GM21515 (cell line): ENCODE data around the gene PLXNB2.
"Not testable (repeated sequence)": the region's sequence is repeated elsewhere in the genome, so short reads cannot be mapped to it uniquely, and the experiment has no call there.

ENCODE experiments used
- ATAC-seq: cut with Tn5 transposase; IDR thresholded peaks from one replicate; pipeline ENCODE4 v1.9.1; 2021; ENCODE audit not compliant: unreplicated experiment

PLXNB2 gene

DNA sequence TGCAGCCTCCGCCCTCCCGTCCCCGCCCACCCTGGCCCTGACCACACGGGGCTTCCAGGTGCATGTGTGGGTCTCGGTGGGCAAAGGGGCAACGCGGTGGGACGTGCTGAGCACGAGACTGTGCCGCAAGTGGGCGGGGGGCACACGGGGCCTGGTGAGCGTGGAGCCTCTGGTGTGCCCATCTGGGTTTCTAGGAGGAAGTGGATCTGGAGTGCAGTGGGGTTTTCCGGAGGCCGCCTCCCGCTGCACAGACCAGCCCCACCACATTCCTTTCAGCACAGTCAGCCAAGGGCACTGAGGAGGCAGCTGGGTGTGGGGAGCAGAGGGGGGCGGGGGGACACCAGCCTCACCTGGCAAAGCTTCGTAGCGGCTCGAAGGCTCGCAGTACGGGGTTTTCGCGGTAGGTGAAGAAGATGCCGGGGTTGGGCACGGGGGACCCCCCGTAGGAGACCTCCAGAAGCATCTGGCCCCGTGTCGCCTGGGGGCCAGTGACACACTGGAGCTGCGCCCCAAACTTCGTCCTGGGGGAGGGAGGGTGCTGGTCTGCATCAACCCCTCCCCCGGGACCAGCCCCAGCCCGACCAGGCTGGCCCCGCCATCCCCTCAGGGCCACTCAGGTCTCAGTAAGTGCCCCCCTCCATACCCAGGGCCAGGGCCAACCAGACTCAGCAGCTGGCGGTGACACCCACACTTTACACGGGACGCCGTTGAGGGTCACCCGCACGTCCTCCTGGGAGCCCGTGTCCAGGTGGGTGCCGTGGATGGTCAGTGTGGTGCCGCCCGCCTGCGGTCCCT is 24.9 kb downstream of the PLXNB2 start:
- no peak for ATAC-seq

DNA sequence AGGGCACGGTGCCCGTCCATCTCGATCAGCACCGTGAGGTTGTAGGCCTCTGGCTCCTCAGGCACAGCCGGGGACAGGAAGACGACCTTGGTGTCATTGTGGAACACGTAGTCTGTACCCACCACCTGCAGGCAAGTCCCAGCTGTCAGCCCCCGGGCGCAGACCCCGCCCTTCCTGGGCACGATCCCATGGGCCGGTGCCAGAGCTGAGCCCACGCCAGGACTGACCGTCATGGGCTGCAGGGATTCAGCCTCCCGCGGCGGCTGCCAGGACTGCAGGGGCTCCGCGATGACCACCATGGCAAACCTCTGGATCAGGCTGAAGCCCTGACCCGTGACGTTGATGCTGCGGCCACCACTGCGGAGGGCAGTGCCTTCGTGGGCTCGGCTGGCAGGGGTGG is 25.5 kb downstream of the PLXNB2 start:
- no peak for ATAC-seq

DNA sequence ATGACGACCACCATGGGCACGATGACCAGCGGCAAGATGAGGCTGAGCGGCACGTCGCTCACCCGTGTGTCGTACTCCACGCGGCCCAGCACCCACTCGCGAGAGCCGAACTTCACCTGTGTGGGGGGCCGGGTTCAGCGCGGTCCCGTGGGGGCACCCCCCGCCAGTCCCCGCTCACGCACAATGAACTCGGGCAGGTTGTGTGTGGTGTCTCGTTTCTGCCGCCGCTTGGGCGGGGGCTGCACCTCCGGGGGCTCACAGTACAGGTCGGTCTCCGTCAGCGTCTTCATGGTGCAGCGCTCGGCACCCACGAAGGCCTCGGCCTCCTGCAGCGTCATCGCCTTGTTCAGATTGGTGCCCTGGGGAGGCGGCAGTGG is 26.1 kb downstream of the PLXNB2 start:
- no peak for ATAC-seq

DNA sequence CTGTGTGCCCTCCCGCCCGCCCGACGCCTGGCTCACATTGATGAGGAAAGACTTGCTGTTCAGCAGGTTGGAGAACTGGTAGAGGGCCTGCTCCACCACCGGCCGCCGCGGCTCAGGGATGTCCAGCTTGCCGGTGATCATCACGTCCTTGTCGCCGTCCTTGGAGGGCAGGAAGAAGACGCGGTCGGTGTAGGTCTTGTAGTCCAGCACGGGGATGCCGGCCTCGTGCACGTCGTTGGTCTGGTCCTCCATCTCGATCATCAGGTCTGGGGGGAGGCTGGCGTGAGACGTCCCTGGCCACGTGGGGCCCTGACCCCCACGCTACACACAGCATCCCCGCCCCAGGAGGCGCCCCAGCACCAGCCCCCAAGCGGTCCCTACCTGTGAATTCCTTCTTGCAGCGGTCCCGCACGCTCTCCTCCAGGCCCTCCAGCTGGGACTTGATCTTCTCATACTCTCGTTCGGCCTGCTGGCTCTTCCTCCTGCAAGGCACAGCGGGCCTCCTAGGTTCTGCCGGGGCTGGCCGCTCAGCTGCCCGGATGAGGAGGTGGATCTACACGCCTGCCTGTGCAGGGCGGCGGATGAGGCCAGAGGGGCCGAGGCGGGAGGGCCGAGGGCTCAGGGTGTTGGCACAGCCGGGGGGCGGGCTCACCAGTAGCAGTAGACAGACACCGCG is 26.6 kb downstream of the PLXNB2 start:
- no peak for ATAC-seq

DNA sequence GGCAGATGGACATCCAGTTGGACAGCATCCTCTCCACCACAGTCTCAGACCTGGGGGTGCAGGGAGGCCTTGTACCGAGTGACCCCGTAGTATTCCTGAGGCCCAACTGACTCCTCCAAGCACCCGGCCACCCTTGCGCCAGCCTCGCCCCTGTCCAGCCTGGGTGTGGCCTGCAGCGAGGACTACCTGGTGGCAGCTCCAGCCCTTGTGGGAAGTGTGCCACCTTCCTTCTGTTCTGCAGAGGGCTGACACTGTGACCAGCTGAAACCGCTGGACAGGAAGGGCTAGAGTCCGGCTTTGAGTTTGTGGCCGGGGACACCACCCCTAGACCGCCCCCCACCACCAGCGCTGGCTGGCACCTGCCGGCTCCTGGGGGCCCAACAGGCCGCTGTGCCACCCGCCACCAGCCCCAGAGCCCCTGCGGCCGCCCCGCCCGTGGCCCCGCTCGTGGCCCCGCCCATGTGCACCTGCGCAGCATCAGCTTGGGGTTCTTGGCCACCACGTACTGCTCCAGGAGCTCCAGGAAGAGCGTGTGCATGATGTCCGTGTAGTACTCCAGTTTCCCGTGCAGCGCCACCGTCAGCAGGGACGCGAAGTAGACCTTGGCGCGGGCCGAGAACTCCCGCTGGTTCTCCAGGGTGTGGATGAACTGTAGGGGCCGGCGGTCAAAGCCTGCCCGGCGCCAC is 27.3 kb downstream of the PLXNB2 start:
- no peak for ATAC-seq

DNA sequence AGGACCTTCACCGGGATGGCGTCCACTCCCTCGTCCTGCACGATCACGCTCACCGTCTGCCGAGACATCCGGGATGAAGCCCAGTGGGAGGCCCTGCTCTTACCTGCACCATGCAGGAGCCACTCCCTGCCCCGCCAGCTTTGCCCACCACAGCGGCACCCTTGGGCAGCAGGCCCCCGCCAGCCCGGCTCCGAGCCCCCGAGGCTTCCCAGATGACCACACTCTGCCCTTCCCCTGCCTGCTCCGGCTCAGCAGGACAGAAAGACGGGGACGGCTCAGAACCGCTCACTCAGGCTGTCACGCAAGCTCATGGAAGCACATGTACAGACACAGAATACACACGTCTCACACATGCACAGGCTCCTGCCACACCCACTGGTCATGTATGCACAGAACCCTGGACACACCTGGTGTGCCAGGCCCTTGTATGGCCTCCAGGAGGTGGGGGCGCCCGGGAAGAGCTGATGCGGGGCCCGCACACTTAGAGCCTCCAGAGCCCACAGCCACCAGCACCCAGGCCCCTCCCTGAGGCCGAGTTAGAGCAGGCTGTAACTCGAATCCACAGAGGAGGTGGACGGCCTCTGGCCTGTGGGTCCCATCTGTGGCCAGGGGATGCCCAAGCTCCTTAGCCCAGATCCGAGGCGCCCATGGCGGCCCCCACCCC is 28.4 kb downstream of the PLXNB2 start:
- ATAC-seq = no peak

DNA sequence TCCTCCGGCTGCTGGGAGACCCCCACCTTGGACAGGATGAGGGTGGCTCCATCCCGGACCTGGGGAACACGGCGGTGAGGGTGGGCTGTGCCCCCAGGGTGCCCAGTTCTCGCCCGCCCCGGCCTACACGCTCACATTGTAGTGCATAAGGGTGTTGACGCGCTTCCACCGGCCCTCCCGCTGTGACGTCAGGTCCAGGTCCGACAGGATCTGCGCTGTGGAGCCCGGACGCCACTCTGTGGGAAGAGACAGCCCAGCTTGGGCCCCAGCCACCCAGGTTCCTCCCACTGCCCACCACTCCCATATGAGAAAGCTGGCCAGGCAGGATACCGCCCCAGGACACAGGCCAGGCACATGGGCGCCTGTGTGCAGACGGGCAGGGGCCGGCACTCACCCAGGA is 29.0 kb downstream of the PLXNB2 start:
- no peak for ATAC-seq

DNA sequence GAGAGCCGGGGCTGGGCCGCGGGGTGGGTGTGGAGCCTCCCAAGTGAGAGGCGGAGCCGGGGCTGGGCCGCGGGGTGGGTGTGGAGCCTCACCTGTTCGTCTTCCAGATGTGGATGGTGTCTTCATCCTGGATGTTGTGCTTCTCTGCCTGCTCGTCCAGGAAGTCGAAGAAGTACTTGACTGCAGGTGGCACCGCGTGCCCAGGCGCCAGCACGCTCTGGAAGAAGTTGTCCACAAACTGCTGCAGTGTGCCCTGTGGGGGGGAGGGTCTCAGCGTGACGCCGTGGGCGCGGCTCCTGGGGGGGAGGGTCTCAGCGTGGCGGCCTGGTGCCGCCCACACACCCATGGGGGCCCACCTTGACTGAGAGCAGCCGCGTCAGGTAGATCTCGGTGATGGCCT is 29.7 kb downstream of the PLXNB2 start:
- no peak for ATAC-seq

DNA sequence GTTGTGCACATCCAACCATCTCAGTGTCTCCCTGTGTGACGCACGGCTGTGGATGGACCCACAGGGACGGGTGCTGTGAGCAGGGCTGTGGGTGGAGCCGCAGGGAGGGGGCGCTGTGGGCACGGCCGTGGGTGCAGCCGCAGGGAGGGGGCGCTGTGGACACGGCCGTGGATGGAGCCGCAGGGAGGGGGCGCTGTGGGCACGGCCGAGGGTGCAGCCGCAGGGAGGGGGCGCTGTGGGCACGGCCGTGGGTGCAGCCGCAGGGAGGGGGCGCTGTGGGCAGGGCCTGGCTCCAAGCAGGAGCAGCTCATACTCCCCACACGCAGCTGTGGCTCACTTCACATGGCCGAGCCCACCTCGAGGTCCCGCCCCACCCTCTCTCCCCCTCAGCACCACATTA is 31.3 kb downstream of the PLXNB2 start:
- peak; percentile 45 for ATAC-seq

DNA sequence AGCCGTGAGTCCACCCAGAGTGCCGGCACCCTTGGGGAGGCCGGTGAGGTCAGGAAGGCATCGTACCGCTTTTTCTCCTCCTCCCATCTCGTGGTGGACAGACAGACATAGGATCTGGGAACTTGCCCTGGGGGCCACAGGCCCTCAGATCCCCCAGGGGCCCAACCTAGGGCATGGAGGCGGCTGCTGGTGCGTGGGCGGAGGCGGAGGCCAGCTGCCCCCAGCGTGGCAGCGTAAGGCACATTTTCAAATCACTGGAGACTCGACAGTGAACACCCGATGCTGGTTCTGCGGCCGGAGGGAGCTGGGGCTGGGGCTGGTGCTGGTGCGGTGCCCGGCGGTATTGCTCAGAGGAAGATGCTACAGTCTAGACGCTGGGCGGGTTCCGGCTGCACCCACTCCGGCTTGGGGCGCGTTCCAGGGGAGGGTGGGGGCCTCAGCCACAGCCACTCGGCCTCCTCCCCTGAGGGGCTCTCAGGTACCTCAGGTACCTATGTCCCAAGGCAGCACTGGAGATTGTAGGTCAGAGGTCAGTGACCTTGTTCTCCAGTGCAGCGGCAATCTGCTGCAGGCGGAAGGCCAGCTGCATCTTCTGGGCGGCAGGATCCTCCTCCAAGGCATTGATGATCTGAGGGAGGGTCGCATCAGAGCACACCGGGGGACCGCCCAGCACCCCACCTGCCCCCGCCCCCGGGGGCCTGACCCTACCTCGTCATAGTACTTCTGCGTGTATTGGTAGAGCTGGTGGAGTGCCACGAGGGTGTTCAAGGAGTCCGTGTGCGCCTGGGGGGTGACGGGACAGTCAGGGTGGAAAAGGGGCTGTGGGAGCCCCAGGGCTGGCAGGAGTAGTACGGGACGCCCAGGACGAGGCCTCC is 32.0 kb downstream of the PLXNB2 start:
- ATAC-seq = no peak

DNA sequence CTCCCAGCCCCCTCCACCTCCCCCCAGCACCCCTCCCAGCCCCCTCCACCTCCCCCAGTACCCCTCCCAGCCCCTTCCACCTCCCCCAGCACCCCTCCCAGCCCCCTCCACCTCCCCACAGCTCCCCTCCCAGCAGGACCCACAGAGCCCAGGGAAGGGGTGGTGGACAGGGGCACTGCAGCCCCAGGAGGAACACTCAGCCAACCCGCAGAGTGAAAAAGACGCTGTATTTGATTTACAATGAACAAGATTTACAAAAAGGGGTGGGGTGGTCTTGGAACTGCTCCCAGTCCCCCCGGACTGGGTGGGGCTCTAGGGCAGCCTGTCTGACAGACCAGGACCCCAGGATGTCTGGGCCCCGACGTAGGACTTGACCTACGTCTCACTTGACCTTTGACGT is 32.7 kb downstream of the PLXNB2 start:
- no peak for ATAC-seq

DNA sequence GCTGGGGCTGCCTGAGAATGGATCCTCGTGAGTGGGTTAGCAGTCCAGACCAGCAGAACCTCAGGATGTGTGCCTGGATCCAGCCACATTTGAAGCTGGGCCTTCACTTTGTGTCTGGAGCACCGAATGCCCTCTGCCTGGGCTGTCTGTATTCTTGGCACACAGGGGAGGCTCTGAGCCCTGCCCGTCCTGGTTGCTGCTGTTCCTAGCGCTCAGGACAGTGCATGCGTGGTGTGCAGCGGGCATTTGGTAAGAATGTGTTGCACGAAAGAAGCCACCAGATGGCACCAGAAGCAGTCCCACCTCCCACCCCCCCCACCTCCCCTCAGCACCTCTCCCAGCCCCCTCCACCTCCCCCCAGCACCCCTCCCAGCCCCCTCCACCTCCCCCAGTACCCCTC is 33.1 kb downstream of the PLXNB2 start:
- no peak for ATAC-seq

DNA sequence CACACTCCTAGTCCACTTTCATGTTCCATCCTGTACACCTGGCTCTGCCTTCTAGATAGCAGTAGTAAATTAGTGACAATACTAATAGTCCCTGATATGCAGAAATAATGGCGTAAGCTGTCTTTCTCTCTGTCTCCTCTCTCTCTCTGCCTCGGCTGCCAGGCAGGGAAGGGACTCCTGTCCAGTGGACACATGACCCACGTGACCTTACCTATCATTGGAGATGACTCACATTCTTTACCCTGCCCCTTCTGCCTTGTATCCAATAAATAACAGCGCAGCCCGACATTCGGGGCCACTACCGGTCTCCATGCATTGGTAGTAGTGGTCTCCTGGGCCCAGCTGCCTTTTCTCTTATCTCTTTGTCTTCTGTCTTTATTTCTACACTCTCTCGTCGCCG is 33.7 kb downstream of the PLXNB2 start:
- not testable (repeated sequence) for ATAC-seq

DNA sequence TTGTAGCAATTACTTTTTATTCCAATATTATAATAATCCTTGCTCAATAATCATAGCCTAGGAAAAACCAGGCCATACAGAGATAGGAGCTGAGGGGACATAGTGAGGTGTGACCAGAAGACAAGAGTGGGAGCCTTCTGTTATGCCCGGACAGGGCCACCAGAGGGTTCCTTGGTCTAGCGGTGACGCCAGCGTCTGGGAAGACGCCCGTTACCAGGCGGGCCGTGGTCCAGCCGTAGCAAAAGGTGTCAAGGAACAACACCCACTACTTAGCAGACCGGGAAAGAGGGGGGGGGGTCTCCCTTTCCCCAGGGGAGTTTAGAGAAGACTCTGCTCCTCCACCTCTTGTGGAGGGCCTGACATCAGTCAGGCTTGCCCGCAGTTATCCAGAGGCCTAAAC is 34.1 kb downstream of the PLXNB2 start:
- not testable (repeated sequence) for ATAC-seq

DNA sequence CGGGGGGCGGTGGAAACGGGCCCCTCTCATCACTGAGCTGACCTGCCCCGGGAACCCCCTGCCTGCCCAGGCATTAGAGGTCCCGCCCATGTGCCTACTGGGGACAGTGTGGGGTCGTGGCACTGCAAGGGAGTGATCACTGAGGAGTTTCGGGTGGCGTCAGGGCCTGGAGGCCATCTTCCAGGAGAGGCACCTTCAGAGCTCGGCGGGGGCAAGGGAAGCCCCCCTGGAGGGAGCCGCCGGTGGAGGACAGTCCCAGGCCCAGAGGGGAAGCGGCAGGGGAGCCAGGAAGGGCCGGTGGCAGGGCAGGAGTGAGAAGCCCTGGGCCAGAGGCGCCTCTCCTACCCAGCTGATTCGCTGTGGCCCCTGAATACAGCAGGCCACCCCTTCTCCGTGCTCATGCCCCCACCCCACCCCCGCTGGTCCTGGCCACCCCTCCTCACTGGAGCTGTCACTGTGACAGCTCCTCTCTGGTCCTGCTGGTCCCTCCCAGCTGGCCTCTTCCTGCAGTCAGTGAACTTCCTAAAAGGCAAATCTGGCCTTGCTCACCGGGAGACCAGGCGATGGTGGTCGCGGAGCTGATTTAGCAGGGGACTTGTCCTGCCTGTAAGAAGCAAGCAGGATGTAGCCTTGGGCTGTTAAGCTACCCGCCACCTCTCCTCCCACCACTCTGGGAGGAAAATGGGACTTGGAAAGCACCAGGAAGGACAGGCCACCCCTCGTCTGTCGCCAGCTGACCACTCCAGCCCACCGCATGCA is 35.2 kb downstream of the PLXNB2 start:
- no peak for ATAC-seq

DNA sequence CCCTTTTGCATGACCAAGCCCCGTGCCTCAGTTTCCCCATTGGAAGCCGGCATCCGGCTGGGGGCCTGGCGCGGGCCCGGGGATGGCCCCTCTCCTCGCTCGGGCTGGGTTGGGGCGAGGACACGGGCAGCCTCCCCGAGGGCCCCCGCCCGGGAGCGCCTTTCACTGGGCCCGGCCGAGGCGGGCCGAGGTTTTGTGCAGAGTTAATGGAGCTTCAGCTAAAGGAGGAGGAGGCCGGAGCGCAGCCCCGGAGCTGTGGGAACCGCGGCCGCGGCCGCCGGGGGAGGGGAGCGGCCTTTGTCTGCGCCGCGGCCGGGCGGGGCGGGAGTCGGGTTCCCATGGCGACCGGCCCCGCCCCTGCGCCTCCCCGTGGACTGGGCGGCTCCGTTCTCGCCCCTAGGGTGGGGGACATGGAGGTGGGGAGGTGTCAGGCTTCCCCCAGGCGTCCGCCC is 35.9 kb downstream of the PLXNB2 start:
- ATAC-seq = no peak

DNA sequence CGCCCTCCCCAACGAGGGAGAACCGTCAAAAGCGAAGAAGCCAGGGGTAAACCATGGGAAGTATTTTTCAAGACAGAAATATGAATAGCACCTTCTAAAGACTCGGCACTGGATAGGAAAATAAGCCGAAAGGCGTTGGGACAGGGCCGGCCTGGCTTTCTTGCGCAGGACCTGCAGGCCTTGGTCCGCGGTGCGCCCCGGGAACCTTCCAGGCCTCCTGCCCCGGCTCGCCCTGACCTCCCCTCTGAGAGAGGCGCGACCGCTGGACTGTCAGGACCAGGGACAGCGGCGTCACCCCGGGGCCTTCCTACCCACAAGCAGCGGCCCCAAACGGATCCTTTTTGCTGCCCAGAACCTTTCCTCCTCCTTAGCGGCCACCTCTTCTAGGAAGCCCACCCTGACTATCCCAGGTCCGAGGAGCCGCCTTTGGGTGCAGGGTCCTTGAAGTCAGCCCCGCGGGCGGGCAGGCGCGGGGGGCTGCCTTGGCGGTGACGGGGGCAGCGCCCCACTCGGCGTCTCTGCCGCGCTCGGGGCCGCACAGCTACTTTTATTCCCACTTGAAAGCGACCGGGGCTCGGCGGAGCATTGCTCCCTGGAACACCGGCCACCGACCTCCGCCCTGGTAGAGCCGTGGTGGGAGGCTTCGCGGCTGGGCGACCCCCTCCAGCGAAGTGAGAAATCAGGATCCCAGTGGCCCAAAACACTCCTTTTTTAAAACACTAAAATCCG is 36.6 kb downstream of the PLXNB2 start:
- no peak for ATAC-seq

DNA sequence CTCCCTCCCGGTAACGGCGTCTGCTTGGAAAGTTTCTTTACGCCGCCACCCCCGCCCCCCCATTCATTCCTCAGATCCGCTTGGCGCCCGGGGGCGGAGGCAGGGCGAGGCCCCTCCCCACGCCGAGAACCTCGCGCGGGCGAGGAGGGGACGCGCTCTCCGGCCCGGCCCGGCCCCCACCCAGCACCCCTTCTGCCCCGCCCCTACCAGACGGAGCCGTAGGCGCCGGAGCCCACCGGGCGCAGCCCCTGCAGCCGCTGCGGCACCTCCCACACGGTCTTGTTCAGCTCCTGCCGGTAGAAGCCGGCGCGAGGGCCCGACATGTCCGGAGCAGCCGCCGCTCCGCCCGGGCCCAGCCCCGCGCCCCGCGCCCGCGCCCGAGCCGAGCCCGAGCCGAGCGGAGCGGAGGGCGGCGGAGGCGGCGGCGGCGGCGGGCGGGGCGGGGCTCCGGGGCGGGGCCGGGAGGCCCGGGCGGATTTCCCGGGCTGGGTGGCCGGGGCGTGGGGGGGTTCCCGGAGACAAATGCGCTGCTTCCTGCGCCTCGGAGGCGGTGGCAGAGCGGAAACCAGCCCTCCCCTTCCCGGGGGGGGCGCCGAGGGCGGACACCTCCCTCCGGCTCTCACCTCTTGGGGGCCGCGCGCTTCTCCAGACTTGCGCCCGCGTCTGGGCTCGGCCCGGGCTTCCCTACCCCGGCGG is 37.3 kb downstream of the PLXNB2 start, which contains the start of gene MAPK11:
MAPK11 (minus strand) TSS at position 411 of the 696 bp plus-strand sequence; CDS start at position 323, 88 bp downstream.
- no peak for ATAC-seq
